Stimulated activated CD8-positive, alpha-beta memory T cell treated with anti-CD3 and anti-CD28 coated beads, Interleukin-15, amount 100 ng/mL, for 4 hours (primary cell): ENCODE data around the gene WDR33.
"Not testable (repeated sequence)": the region's sequence is repeated elsewhere in the genome, so short reads cannot be mapped to it uniquely, and the experiment has no call there.

Experiments used
- DNase-seq, 2 donors: peaks; one replicate each; pipeline ENCODE4 v3.0.0-alpha.2; 2020; ENCODE audit warnings: low read depth in 2 of 2

WDR33 gene

GRCh38 chr2:127810156-127810618 lies 784 bp downstream of the WDR33 start:
- no peak for DNase-seq

DNA sequence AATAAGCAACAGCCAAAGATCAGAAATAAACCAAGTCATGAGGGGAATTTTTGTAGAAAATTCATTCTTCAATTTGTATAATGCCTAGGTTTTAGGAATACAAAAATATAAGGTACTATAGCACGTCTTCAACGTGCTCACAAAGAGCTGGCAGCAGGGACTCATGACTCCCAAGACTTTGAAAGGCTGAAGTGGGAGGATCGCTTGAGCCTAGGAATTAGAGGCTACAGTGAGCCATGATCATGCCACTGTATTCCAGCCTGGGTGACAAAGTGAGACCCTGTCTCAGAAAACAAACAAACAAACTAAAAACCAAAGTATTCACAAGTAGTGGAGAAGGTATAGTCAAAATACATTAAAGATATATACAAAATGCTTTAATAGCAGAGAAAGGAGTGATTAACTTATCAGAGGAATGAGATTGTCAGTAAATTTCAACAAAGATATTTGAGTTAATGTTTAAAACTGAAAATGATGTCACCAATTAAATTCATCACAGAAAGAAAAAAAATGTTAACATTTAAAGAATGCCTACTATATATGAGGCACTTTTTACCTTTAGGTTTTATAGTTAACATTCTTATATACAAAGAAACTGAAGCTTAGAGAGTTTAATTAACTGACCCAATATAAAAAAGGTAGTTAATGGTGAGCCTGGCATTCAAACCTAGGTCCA lies 3.2 kb downstream of the WDR33 start:
- no peak for DNase-seq

GRCh38 chr2:127806860-127807259 lies 4.1 kb downstream of the WDR33 start:
- not testable (repeated sequence) for DNase-seq

DNA sequence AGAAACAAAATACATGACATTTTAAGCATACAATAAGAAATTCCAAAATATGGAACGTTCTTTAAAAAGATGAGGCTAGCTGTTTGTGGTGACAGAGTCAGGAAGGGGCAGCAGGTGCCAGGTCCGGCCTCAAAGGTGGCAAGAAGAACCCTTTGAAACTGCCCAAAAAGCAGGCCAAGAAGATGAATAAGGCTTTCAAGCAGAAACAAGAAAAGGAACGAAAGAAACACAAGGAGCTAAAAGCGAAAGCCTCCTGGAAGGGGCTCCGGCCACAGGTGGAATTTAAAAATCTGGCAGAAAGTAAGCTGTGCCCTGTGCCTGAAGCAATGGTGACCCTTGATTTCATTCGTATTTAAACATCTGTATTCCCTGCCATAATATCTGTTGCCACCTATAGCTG lies 5.5 kb downstream of the WDR33 start:
- no peak for DNase-seq

GRCh38 chr2:127799926-127800325 lies 11.0 kb downstream of the WDR33 start:
- no peak for DNase-seq

DNA sequence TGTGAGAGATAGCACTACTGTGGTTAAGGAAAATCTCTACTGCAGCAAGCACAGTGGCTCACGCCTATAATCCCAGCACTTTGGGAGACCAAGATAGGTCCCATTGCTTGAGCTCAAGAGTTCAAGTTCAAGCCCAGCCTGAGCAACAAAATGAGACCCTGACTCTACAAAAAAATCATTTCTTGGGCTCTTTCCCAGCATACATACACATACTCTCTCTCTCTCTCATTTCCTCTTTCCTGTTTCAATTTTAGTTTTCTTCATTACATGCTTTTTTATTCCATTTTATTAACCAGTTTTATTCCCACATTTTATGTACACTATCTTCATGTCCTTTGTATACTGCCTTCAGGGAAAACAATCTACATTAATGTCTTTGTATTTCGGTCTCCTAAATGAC lies 14.6 kb downstream of the WDR33 start:
- no peak for DNase-seq

GRCh38 chr2:127794901-127795300 lies 16.1 kb downstream of the WDR33 start:
- not testable (repeated sequence) for DNase-seq

DNA sequence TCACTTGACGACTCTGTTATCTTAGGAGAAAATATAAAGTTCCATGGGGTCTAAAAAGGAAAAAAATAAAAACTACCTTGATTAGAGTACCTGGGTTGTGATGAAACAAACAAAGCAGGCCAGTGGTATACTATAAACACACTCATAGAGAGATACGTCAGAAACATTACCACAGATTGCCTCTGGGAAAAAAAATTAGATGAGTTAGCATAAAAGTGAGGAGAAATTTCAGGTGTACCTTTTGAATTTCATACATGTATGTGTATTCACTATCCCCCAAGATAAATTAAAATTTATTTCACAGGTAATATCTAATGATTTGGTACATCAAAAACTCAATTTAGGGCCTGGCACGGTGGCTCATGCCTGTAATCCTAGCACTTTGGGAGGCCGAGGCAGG lies 18.2 kb downstream of the WDR33 start:
- no peak for DNase-seq

GRCh38 chr2:127790694-127791529 lies 20.1 kb downstream of the WDR33 start:
- DNase-seq: no peak

DNA sequence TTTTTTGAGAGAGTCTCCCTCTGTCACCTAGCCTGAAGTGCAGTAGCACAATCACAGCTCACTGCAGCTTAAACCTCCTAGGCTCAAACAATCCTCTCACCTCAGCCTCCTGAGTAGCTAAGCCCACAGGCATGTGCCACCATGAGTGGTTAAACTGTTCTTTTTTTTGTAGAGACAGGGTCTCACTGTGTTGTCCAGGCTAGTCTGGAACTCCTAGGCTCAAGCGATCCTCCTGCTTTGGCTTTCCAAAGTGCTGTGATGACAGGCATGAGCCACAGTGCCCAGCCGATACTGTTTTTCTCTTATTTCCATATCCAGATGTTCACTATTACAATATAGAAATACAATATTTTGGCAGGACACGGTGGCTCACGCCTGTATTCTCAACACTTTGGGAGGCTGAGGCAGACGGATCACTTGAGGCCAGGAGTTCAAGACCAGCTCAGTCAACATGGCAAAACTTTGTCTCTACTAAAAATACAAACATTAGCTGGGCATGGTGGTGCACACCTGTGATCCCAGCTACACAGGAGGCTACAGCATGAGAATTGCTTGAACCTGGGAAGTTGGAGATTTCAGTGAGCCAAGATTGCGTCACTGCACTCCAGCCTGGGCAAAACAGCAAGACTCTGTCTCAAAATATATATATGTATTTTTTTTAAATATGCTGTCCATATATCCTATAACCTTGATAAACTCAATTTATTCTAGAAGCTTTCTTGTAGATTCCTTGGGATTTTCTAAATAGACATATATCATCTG lies 24.7 kb downstream of the WDR33 start:
- DNase-seq: no peak

- no peak for DNase-seq
Measured at GRCh38 chr2:127784965-127785518, 25.9 kb downstream of the WDR33 start.

DNA sequence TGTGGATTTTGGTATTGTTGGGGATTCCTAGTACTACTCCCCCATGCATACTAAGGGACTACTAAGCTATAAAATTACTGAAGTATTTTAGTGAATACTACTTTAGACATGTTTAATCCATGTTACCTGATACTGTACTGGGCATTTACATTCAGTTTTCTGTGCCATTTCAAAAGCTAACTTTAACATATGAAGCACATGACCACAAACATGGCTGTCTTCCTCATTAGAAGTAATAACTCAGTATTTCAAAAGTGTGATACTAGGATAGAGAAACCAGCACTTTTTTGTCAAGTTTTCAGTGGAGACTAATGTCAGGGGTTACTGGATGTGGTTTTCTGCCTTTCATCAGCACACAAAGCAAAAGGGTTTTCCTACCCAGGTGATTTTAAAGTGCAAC lies 27.9 kb downstream of the WDR33 start:
- DNase-seq: no peak

DNA sequence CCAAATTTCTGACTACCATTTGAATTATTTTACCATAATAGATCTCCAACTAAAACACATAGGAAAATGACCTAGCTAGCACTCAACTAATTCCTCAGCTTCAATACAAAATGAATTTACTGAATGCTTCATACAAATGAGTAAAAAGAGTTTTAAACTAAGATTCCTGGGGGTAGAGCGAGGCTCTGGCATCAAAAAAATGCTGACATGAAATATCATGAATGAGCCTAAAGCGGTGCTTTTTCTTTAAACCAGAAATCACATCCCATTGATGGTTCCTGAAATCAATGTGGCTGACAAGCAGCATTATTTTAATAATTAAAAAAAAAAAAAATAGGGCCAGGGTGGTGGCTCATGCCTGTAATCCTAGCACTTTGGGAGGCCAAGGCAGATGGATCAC lies 32.1 kb downstream of the WDR33 start:
- no peak for DNase-seq

GRCh38 chr2:127778447-127778846 lies 32.5 kb downstream of the WDR33 start:
- DNase-seq: no peak

DNA sequence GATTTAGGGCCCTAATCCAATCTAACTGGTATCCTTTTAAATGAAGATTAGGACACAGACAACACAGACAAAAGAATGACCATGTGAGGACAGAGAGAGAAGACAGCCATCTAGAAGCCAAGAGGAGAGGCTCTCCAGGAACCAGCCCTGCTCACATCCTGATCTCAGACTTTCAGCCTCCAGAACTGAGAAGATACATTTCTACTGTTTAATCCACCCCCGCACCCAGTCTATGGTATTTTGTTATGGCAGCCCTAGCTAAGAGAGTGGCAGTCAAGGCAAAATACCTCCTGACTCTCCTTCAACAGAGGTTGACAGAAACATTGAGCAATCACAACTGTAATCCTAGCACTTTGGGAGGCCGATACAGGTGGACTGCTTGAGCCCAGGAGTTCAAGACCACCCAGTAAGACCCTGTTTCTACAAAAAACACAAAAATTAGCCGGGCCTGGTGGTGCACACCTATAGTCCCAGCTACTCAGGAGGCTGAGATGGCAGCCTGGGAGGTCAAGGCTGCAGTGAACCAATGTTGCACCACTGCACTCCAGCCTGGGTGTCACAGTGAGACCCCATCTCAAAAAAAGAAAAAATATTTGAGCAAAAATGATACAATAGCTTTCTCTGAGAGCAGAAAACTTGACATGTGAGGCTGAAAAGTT lies 34.7 kb downstream of the WDR33 start:
- DNase-seq: no peak

DNA sequence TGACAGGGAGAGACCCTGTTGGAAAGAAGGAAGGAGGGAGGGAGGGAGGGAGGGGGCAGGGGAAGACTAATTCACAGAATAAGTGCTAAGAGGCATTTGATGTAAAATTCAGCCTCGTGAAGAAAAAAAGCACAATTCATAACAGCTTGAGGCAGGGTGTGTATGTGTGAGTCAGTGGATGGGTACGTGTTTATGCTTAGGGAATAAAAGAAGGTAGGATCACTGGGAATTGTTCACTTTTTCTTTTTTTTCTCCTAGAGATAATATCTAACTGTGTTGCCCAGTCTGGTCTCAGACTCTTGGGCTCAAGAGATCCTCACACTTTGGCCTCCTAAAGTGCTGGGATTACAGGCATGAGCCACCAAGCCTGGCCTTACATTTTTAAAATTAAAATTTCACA lies 39.2 kb downstream of the WDR33 start:
- no peak for DNase-seq

DNA sequence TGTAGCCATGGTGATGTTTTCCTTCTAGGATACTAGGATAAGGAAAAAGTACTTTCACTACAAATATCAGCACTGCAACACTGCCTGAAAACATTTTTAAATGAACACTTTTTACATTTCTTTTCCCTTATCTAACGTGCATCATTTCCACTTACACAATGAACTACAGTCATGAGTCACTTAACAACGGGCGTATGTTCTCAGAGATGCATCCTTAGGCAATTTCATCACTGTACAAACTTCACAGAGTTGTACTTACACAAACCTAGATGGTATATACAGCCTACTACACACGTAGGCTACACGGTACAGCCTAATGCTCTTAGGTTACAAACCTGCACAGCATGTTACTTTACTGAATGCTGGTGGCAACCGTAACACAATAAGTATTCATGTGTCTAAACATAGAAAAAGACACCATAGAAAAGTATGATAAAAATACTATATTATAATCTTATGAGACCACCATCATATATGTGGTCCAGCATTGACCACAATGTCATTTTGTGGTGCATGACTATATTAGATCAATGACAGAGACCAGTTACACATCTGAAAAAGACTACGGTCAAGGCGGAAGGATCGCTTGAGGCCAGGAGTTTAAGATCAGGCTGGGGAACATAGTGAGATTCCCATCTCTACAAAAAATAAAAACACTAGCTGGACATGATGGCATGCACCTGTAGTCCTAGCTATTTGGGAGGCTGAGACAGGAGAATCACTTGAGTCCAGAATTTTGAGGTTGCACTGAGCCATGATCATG lies 39.8 kb downstream of the WDR33 start:
- no peak for DNase-seq

GRCh38 chr2:127770534-127770933 lies 40.4 kb downstream of the WDR33 start:
- not testable (repeated sequence) for DNase-seq

DNA sequence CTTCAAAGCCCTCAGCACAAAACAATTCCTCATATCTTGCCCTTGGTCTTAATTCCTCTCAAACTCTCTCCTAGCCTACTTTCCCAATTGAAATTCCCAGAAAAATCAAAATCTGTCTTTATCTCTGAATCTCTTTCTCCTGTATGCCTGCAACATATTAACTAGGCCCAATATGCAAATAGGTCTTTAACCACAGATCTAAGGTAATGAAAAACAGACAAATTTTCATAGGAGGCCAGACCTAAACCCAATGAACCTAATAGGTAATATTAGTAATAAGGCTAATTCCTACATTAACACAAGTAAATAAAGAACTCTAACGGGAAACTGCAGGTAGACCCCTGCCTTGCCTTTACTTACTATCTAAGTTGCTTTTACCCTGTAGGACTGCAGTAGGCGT lies 41.4 kb downstream of the WDR33 start:
- no peak for DNase-seq

GRCh38 chr2:127768775-127769479 lies 42.0 kb downstream of the WDR33 start:
- no peak for DNase-seq
